ENCODE results near the gene SCAMP1. TPM values are rescaled to one million over a fixed set of nuclear protein-coding genes. Genes with fewer than 3 reads are reported as not detected.

Gene SCAMP1
- total RNA-seq, 1 donor from 2014 or later, result 51.8 TPM

GRCh38 chr5:78486218-78486617, 125.8 kb downstream of the SCAMP1 start:
- H3K27me3 Mint-ChIP-seq (ENCODE audit: low read depth), result no peaks in the 10 kb centered on the region

DNA sequence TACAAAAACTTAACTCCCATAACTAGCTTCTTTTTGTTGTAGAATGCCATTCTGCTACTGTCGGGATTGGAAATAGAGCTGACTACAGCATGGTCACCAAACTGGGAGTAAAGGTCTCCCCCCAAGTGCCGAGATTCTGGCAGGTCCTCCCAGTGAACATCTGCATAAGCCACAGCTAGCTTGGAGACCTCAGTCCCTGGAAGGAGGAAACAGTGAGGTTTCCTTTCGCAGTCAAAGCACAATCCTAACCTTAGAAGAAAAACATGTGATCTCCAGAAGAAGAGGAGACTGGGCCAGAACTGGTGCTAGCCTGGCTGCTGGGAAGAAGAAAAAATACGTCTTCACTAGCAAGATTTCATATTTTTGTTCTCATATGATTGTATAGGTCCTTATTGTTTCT, 127.4 kb downstream of the SCAMP1 start:
- H3K9me3 Mint-ChIP-seq (ENCODE audit: low read depth), result no peaks in the 10 kb centered on the region
- no peak overlapping the region for H3K27ac Mint-ChIP-seq (ENCODE audit: unreplicated experiment)
- DNase-seq (ENCODE audit: low spot score), result no peak
- peaks cover 26% of the 10 kb centered on the region for H3K4me1 Mint-ChIP-seq (ENCODE audit: low read depth)
- no peaks in the 10 kb centered on the region for H3K27me3 Mint-ChIP-seq (ENCODE audit: low read depth)
- peaks cover 28% of the 10 kb centered on the region for H3K36me3 Mint-ChIP-seq (ENCODE audit: low read depth)
- H3K4me3 Mint-ChIP-seq (ENCODE audit: unreplicated experiment), result no peak overlapping the region
- no peak for TF ChIP-seq CTCF (IDR thresholded peaks at IDR 0.05)

More at GRCh38 chr5:78486218-78486617, 125.8 kb downstream of the SCAMP1 start:
- Mint-ChIP-seq H3K4me3 (ENCODE audit: unreplicated experiment) (no peak overlapping the region), H3K27ac (ENCODE audit: unreplicated experiment) (no peak overlapping the region), H3K4me1 (ENCODE audit: low read depth) (peaks cover 26% of the 10 kb centered on the region), H3K36me3 (ENCODE audit: low read depth) (peaks cover 26% of the 10 kb centered on the region), H3K9me3 (ENCODE audit: low read depth) (no peaks in the 10 kb centered on the region)
- no peak for TF ChIP-seq CTCF (IDR thresholded peaks at IDR 0.05)
- no peak for DNase-seq (ENCODE audit: low spot score)

DNA sequence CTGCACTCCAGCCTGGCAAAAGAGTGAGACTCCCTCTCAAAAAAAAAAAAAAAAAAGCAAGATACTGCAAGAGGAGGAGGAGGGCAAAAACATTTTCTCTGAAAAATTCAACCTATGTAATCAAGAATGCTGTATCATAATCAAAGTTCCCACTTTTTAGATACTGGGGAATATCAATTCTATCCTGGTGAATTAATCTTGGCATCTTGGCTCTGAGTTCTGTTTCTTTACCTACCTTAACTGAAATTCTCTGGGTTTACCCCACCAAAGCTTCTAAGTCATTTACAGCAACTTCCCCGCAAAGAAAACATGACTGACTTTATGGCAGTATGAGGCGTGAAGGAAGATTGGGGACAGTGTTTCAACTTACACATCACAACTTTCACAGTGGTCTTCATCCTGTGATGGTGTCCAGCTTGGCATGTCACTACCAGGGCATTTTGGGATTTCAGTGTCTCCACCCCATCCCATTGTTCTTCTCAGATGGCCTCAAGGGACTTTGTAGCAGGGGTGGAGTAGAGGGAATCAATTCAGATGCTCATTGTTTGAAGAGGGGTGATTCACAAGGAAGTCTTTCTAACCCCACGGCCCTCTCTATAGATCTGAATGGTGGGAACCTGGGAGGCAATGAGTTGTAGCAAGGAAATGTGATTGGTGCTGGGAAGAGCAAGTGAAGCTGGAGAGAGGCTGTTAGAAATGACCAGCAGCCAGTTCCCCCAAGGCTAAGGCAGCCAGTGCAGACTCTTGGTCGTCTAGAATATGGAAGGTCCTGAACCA, 130.5 kb downstream of the SCAMP1 start:
- Mint-ChIP-seq H3K4me1 (ENCODE audit: low read depth) (peaks cover 27% of the 10 kb centered on the region), H3K27me3 (ENCODE audit: low read depth) (no peaks in the 10 kb centered on the region), H3K9me3 (ENCODE audit: low read depth) (no peaks in the 10 kb centered on the region), H3K4me3 (ENCODE audit: unreplicated experiment) (no peak overlapping the region), H3K36me3 (ENCODE audit: low read depth) (peaks cover 31% of the 10 kb centered on the region), H3K27ac (ENCODE audit: unreplicated experiment) (no peak overlapping the region)
- DNase-seq (ENCODE audit: low spot score), result no peak
- no peak for TF ChIP-seq CTCF (IDR thresholded peaks at IDR 0.05)

DNA sequence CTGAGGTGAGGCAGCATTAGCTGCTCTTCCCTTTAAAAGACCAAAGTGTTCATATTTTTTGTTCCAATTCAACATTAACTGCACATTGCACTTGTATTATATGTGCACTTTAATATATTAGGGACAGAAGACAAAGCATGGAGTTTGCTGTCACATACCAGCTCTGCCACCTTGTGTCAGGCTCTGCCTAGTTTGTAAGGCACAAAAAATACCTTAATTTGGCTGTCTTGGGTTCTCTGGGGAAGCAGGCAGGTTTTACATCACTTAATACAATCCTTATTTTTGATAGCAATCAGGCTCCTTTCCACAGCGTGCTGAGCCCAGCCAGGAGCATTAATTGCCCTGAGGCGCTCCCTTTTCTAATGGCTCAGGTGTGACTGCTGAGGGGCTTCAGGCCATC, 131.8 kb downstream of the SCAMP1 start:
- no peak for TF ChIP-seq CTCF (IDR thresholded peaks at IDR 0.05)
- Mint-ChIP-seq H3K4me1 (ENCODE audit: low read depth) (peaks cover 32% of the 10 kb centered on the region), H3K36me3 (ENCODE audit: low read depth) (peaks cover 31% of the 10 kb centered on the region), H3K9me3 (ENCODE audit: low read depth) (no peaks in the 10 kb centered on the region), H3K27me3 (ENCODE audit: low read depth) (no peaks in the 10 kb centered on the region), H3K4me3 (ENCODE audit: unreplicated experiment) (no peak overlapping the region), H3K27ac (ENCODE audit: unreplicated experiment) (no peak overlapping the region)
- DNase-seq (ENCODE audit: low spot score), result no peak

- TF ChIP-seq CTCF (IDR thresholded peaks at IDR 0.05), result no peak
- no peaks in the 10 kb centered on the region for H3K9me3 Mint-ChIP-seq (ENCODE audit: low read depth)
- DNase-seq (ENCODE audit: low spot score), result no peak
- H3K36me3 Mint-ChIP-seq (ENCODE audit: low read depth), result peaks cover 29% of the 10 kb centered on the region
- H3K27ac Mint-ChIP-seq (ENCODE audit: unreplicated experiment), result no peak overlapping the region
- no peaks in the 10 kb centered on the region for H3K27me3 Mint-ChIP-seq (ENCODE audit: low read depth)
- peaks cover 34% of the 10 kb centered on the region for H3K4me1 Mint-ChIP-seq (ENCODE audit: low read depth)
- H3K4me3 Mint-ChIP-seq (ENCODE audit: unreplicated experiment), result no peak overlapping the region
These were observed 132.2 kb downstream of the SCAMP1 start for GRCh38 chr5:78492650-78493049.
